HG03439 (cell line): ENCODE data around the gene MAEL.
"Not testable (repeated sequence)": the region's sequence is repeated elsewhere in the genome, so short reads cannot be mapped to it uniquely, and the experiment has no call there.

ENCODE experiments used
- ATAC-seq: cut with Tn5 transposase; IDR thresholded peaks from one replicate; pipeline ENCODE4 v1.9.1; 2021; ENCODE audit warnings: mild to moderate bottlenecking, moderate library complexity; ENCODE audit not compliant: unreplicated experiment

The MAEL gene

GRCh38 chr1:166977951-166978350 lies 11.1 kb upstream of the MAEL start:
- no peak for ATAC-seq

- ATAC-seq = no peak
Observed at GRCh38 chr1:166978821-166979220, 10.3 kb upstream of the MAEL start.

- ATAC-seq = no peak
Observed at GRCh38 chr1:166980383-166980782, 8.7 kb upstream of the MAEL start.

GRCh38 chr1:166980818-166981217 lies 8.3 kb upstream of the MAEL start:
- no peak for ATAC-seq

- no peak for ATAC-seq
Observed at GRCh38 chr1:166981589-166981988, 7.5 kb upstream of the MAEL start.

GRCh38 chr1:166999075-166999474 lies 10.0 kb downstream of the MAEL start:
- ATAC-seq = no peak

GRCh38 chr1:166999500-167000055 lies 10.5 kb downstream of the MAEL start:
- no peak for ATAC-seq

GRCh38 chr1:167000546-167000945 lies 11.5 kb downstream of the MAEL start:
- no peak for ATAC-seq

GRCh38 chr1:167002354-167002753 lies 13.3 kb downstream of the MAEL start:
- no peak for ATAC-seq

GRCh38 chr1:167003711-167004110 lies 14.6 kb downstream of the MAEL start:
- ATAC-seq = no peak

GRCh38 chr1:167011560-167012191 lies 22.6 kb downstream of the MAEL start:
- no peak for ATAC-seq

- ATAC-seq = no peak
Observed at GRCh38 chr1:167012570-167012969, 23.5 kb downstream of the MAEL start.

- ATAC-seq = no peak
Observed at GRCh38 chr1:167013108-167013929, 24.2 kb downstream of the MAEL start.

GRCh38 chr1:167016100-167016750 lies 27.1 kb downstream of the MAEL start:
- ATAC-seq = no peak

GRCh38 chr1:167022384-167022783 lies 33.3 kb downstream of the MAEL start:
- no peak for ATAC-seq

- not testable (repeated sequence) for ATAC-seq
Observed at GRCh38 chr1:167029553-167029952, 40.5 kb downstream of the MAEL start.

- ATAC-seq = no peak
Observed at GRCh38 chr1:167033646-167034045, 44.6 kb downstream of the MAEL start.

GRCh38 chr1:167043752-167044488 lies 54.8 kb downstream of the MAEL start:
- ATAC-seq = peak; percentile 97

- no peak for ATAC-seq
Observed at GRCh38 chr1:167051907-167052306, 62.8 kb downstream of the MAEL start.

GRCh38 chr1:167052389-167052788 lies 63.3 kb downstream of the MAEL start:
- no peak for ATAC-seq

- no peak for ATAC-seq
Observed at GRCh38 chr1:167054531-167054930, 65.5 kb downstream of the MAEL start.
